HG02938 (cell line): ENCODE results near the gene MVB12B.
"Not testable (repeated sequence)": the region's sequence is repeated elsewhere in the genome, so short reads cannot be mapped to it uniquely, and the experiment has no call there.

ENCODE experiments used
- ATAC-seq: cut with Tn5 transposase; IDR thresholded peaks from one replicate; pipeline ENCODE4 v1.9.1; 2021; ENCODE audit warnings: mild to moderate bottlenecking, moderate library complexity; ENCODE audit not compliant: unreplicated experiment

Gene MVB12B

GRCh38 chr9:126551812-126552211 lies 225.2 kb downstream of the MVB12B start:
- no peak for ATAC-seq

- no peak for ATAC-seq
Measured at GRCh38 chr9:126554292-126554691, 227.7 kb downstream of the MVB12B start.

GRCh38 chr9:126555421-126555820 lies 228.8 kb downstream of the MVB12B start:
- not testable (repeated sequence) for ATAC-seq
